ENCODE data around the gene GNA15. TPM values are rescaled to one million over a fixed set of nuclear protein-coding genes. Genes with fewer than 3 reads are reported as not detected.

The GNA15 gene
- total RNA-seq, 1 donor: 0.36 TPM

DNA sequence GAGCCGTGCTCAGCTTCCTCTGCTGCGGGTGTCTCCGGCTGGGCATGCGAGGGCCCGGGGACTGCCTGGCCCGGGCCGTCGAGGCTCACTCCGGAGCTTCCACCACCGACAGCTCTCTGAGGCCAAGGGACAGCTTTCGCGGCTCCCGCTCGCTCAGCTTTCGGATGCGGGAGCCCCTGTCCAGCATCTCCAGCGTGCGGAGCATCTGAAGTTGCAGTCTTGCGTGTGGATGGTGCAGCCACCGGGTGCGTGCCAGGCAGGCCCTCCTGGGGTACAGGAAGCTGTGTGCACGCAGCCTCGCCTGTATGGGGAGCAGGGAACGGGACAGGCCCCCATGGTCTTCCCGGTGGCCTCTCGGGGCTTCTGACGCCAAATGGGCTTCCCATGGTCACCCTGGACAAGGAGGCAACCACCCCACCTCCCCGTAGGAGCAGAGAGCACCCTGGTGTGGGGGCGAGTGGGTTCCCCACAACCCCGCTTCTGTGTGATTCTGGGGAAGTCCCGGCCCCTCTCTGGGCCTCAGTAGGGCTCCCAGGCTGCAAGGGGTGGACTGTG lies 44.0 kb downstream of the GNA15 start:
- Histone ChIP-seq H2AFZ (ENCODE audit: low read length) (no peak overlapping the region), H4K20me1 (ENCODE audit: insufficient read depth, low read length) (no peaks in the 10 kb centered on the region), H3K36me3 (ENCODE audit: insufficient read depth, low read length) (no peaks in the 10 kb centered on the region), H3K9me3 (ENCODE audit: low read depth, low read length) (no peaks in the 10 kb centered on the region), H3K4me2 (ENCODE audit: insufficient read depth, low read length) (no peak overlapping the region), H3K27me3 (ENCODE audit: insufficient read depth, low read length) (no peaks in the 10 kb centered on the region), H3K4me1 (ENCODE audit: insufficient read depth, low read length) (peaks cover 2% of the 10 kb centered on the region), H3K27ac (ENCODE audit: low read depth, low read length) (no peak overlapping the region), H3K79me2 (ENCODE audit: insufficient read depth, low read length) (no peaks in the 10 kb centered on the region), H3K4me3 (ENCODE audit: insufficient read depth, low read length) (no peak overlapping the region)
- DNase-seq (ENCODE audit: insufficient read length, low spot score, missing footprints): peak; percentile 58
- no peak for TF ChIP-seq CTCF (IDR thresholded peaks at IDR 0.05; ENCODE audit: extremely low read depth, low read depth, low read length)

DNA sequence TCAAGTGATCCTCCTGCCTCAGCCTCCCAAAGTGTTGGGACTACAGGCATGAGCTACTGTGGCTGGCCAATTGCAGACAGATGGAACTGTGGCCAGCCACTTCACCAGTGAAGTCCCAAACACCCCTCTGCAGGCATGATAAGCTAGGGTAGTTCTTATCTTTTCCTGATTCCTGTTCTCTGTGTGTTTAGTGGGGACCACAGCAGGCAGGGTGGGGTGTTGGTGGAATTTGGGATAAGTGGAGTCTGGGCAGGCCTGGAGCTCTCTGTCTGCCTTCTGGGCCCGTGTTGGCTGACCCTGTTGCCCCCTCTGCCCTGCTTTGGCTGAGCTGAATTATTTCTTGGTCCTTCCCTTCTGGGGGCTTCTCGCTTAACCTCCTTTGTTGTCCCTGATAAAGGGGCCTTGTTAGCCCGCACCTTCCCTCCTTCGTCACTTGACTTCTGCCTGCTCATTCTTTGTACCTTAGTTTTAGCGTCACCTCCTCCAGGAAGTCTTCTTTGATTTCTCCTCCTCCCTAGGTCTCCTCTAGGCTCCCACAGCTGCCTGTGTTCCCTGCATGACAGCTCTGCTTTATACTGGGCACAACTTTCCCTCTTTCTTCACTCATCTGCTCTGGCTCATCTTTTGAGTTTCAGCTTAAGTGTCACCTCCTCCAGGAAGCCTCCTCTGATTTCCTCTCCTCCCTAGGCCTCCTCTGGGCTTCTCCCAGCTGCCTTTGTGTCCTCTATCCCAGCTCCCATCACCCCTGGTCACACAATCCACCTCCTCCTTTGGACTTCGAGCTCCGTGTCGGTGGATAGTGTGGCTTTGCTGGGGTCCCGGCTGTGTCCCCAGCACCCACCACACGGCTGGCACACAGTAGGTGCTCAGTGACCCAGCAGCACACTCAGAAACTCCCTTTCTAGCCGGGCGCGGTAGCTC lies 48.1 kb downstream of the GNA15 start:
- no peaks in the 10 kb centered on the region for H3K9me3 ChIP-seq (ENCODE audit: low read depth, low read length)
- H3K4me3 ChIP-seq (ENCODE audit: insufficient read depth, low read length): no peak overlapping the region
- no peak overlapping the region for H3K4me2 ChIP-seq (ENCODE audit: insufficient read depth, low read length)
- H3K27ac ChIP-seq (ENCODE audit: low read depth, low read length): no peak overlapping the region
- no peak for TF ChIP-seq CTCF (IDR thresholded peaks at IDR 0.05; ENCODE audit: extremely low read depth, low read depth, low read length)
- H3K36me3 ChIP-seq (ENCODE audit: insufficient read depth, low read length): peaks cover 3% of the 10 kb centered on the region
- peaks cover 32% of the 10 kb centered on the region for H3K79me2 ChIP-seq (ENCODE audit: insufficient read depth, low read length)
- peaks cover 22% of the 10 kb centered on the region for H4K20me1 ChIP-seq (ENCODE audit: insufficient read depth, low read length)
- H2AFZ ChIP-seq (ENCODE audit: low read length): peak overlapping the region; percentile 100
- H3K4me1 ChIP-seq (ENCODE audit: insufficient read depth, low read length): peaks cover 16% of the 10 kb centered on the region
- no peaks in the 10 kb centered on the region for H3K27me3 ChIP-seq (ENCODE audit: insufficient read depth, low read length)
- DNase-seq (ENCODE audit: insufficient read length, low spot score, missing footprints): peak; percentile 75

- peak overlapping the region; percentile 93 for H3K4me3 ChIP-seq (ENCODE audit: insufficient read depth, low read length)
- no peaks in the 10 kb centered on the region for H3K9me3 ChIP-seq (ENCODE audit: low read depth, low read length)
- peaks cover 30% of the 10 kb centered on the region for H4K20me1 ChIP-seq (ENCODE audit: insufficient read depth, low read length)
- H3K79me2 ChIP-seq (ENCODE audit: insufficient read depth, low read length): peaks cover 42% of the 10 kb centered on the region
- peak overlapping the region; percentile 80 for H3K27ac ChIP-seq (ENCODE audit: low read depth, low read length)
- H3K4me2 ChIP-seq (ENCODE audit: insufficient read depth, low read length): peak overlapping the region; percentile 100
- H3K27me3 ChIP-seq (ENCODE audit: insufficient read depth, low read length): no peaks in the 10 kb centered on the region
- peaks cover 3% of the 10 kb centered on the region for H3K36me3 ChIP-seq (ENCODE audit: insufficient read depth, low read length)
- peak overlapping the region; percentile 100 for H2AFZ ChIP-seq (ENCODE audit: low read length)
- no peak for TF ChIP-seq CTCF (IDR thresholded peaks at IDR 0.05; ENCODE audit: extremely low read depth, low read depth, low read length)
- peak; percentile 95 for DNase-seq (ENCODE audit: insufficient read length, low spot score, missing footprints)
- peaks cover 16% of the 10 kb centered on the region for H3K4me1 ChIP-seq (ENCODE audit: insufficient read depth, low read length)
These were observed 49.1 kb downstream of the GNA15 start for GRCh38 chr19:3184847-3185460.
